ENCODE results near the gene KCNQ5.

KCNQ5 gene

GRCh38 chr6:72793641-72794395, 172.0 kb downstream of the KCNQ5 start:
- no peak overlapping the region for H3K4me3 Mint-ChIP-seq
- DNase-seq: no peak
- H3K27me3 Mint-ChIP-seq (ENCODE audit: low read depth, poor library complexity): no peaks in the 10 kb centered on the region
- H3K27ac Mint-ChIP-seq: no peak overlapping the region
- H3K9me3 Mint-ChIP-seq: no peaks in the 10 kb centered on the region
- no peaks in the 10 kb centered on the region for H3K36me3 Mint-ChIP-seq (ENCODE audit: low read depth)
- TF ChIP-seq, protein P1, sequence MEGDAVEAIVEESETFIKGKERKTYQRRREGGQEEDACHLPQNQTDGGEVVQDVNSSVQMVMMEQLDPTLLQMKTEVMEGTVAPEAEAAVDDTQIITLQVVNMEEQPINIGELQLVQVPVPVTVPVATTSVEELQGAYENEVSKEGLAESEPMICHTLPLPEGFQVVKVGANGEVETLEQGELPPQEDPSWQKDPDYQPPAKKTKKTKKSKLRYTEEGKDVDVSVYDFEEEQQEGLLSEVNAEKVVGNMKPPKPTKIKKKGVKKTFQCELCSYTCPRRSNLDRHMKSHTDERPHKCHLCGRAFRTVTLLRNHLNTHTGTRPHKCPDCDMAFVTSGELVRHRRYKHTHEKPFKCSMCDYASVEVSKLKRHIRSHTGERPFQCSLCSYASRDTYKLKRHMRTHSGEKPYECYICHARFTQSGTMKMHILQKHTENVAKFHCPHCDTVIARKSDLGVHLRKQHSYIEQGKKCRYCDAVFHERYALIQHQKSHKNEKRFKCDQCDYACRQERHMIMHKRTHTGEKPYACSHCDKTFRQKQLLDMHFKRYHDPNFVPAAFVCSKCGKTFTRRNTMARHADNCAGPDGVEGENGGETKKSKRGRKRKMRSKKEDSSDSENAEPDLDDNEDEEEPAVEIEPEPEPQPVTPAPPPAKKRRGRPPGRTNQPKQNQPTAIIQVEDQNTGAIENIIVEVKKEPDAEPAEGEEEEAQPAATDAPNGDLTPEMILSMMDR (IDR thresholded peaks at IDR 0.05): no peak
- H3K4me1 Mint-ChIP-seq: peaks cover 4% of the 10 kb centered on the region

DNA sequence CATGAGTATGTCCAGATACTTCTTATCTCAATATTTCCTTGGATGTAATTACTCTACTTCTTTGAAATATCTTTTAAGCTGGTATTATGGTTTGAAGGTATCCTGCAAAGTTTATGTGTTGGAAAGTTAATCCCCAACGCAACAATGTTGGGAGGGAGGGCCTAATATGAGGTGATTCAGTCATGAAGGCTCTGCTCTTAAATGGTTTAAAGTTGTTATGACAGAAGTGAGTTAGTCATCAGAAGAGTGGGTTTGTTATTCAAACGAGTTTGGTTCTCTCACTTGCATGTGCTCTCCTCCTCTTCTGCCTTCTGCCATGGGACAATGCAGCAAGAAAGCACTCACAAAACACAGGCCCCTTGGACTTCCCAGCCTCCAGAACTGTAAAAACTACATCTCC, 176.3 kb downstream of the KCNQ5 start:
- H3K27me3 Mint-ChIP-seq (ENCODE audit: low read depth, poor library complexity): peaks cover 5% of the 10 kb centered on the region
- TF ChIP-seq, protein P1 (IDR thresholded peaks at IDR 0.05): no peak
- no peak overlapping the region for H3K4me3 Mint-ChIP-seq
- peaks cover 5% of the 10 kb centered on the region for H3K9me3 Mint-ChIP-seq
- H3K4me1 Mint-ChIP-seq: no peaks in the 10 kb centered on the region
- no peak for DNase-seq
- peaks cover 5% of the 10 kb centered on the region for H3K36me3 Mint-ChIP-seq (ENCODE audit: low read depth)
- H3K27ac Mint-ChIP-seq: no peak overlapping the region

GRCh38 chr6:72809746-72810379, 188.0 kb downstream of the KCNQ5 start:
- no peaks in the 10 kb centered on the region for H3K27me3 Mint-ChIP-seq (ENCODE audit: low read depth, poor library complexity)
- peaks cover 10% of the 10 kb centered on the region for H3K4me1 Mint-ChIP-seq
- DNase-seq: no peak
- no peak overlapping the region for H3K27ac Mint-ChIP-seq
- TF ChIP-seq, protein P1 (IDR thresholded peaks at IDR 0.05): no peak
- H3K4me3 Mint-ChIP-seq: no peak overlapping the region
- no peaks in the 10 kb centered on the region for H3K9me3 Mint-ChIP-seq
- no peaks in the 10 kb centered on the region for H3K36me3 Mint-ChIP-seq (ENCODE audit: low read depth)

DNA sequence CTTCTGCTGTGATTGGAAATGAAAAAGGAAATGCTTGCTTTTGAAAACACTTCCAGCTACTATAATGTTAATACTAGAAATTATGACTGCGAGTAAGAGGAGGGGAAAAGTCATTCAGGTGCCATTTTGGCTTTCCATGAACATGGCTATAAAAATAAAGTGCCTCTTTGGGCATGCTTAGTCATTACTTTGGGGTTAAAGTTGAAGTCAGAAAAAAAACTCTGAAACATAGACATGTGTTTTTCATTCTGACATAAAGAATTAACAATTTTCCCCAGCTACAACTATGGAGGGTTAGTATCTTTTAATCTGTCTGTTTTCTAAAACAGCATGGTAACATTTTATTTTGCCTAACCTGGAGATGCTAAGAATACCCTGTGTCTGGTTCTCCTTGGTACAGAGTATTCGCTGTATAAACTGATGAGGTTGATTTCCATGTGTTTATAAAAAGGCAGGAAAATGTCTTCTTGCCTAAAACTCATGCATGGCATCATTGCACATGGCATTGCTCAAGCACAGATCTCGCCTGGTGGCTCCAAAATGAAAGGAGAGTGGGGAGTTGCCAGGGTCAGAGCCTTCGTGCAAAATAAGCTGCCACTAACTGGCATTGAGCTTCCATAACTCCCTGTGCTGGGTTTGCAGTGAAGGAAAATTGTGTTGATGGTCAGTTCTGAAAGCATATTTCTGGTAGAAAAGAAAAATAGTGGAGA, 188.9 kb downstream of the KCNQ5 start:
- H3K27ac Mint-ChIP-seq: no peak overlapping the region
- H3K9me3 Mint-ChIP-seq: no peaks in the 10 kb centered on the region
- no peak overlapping the region for H3K4me3 Mint-ChIP-seq
- H3K36me3 Mint-ChIP-seq (ENCODE audit: low read depth): no peaks in the 10 kb centered on the region
- TF ChIP-seq, protein P1 (IDR thresholded peaks at IDR 0.05): no peak
- no peaks in the 10 kb centered on the region for H3K27me3 Mint-ChIP-seq (ENCODE audit: low read depth, poor library complexity)
- DNase-seq: no peak
- H3K4me1 Mint-ChIP-seq: peaks cover 10% of the 10 kb centered on the region

GRCh38 chr6:72811971-72812421, 190.1 kb downstream of the KCNQ5 start:
- TF ChIP-seq, protein P1 (IDR thresholded peaks at IDR 0.05): no peak
- peaks cover 10% of the 10 kb centered on the region for H3K4me1 Mint-ChIP-seq
- H3K27me3 Mint-ChIP-seq (ENCODE audit: low read depth, poor library complexity): no peaks in the 10 kb centered on the region
- H3K27ac Mint-ChIP-seq: peak overlapping the region; percentile 66
- H3K36me3 Mint-ChIP-seq (ENCODE audit: low read depth): no peaks in the 10 kb centered on the region
- H3K9me3 Mint-ChIP-seq: no peaks in the 10 kb centered on the region
- DNase-seq: no peak
- no peak overlapping the region for H3K4me3 Mint-ChIP-seq
